Astrocyte (in vitro differentiated cells and primary cell): Measurements from ENCODE around the gene AOC1. TPM values are rescaled to one million over a fixed set of nuclear protein-coding genes. Genes with fewer than 3 reads are reported as not detected.

Experiments
- DNase-seq: peaks from one replicate; pipeline ENCODE4 v3.0.0-alpha.2; 2010; ENCODE audit warnings: low read depth
- FAIRE-seq: peaks from 2 replicates; lab custom pipeline; 2011; peaks lifted over from hg19 to GRCh38; lab: Jason Lieb, UNC
- H2AFZ ChIP-seq: 2 replicates; pipeline ENCODE4 v1.6.0; 2012; ENCODE audit warnings: low read depth, low read length, inconsistent platforms
- H3K27ac ChIP-seq: 2 replicates; pipeline ENCODE4 v1.5.1; 2011; ENCODE audit warnings: low read depth, low read length, inconsistent platforms
- H3K27me3 ChIP-seq: 2 replicates; pipeline ENCODE4 v1.6.0; 2011; ENCODE audit warnings: low read length, inconsistent platforms; ENCODE audit not compliant: insufficient read depth
- H3K36me3 ChIP-seq: 2 replicates; pipeline ENCODE4 v1.5.1; 2011; ENCODE audit warnings: low read length, inconsistent platforms; ENCODE audit not compliant: insufficient read depth
- H3K4me1 ChIP-seq: 2 replicates; pipeline ENCODE4 v1.5.1; 2011; ENCODE audit warnings: low read length, inconsistent platforms; ENCODE audit not compliant: insufficient read depth
- H3K4me2 ChIP-seq: 2 replicates; pipeline ENCODE4 v1.6.0; 2012; ENCODE audit warnings: low read length, inconsistent platforms
- H3K4me3 ChIP-seq: 2 replicates; pipeline ENCODE4 v1.5.1; 2011; ENCODE audit warnings: low read depth, mild to moderate bottlenecking, low read length, inconsistent platforms; ENCODE audit not compliant: insufficient read depth
- H3K79me2 ChIP-seq: 2 replicates; pipeline ENCODE4 v1.6.0; 2012; ENCODE audit warnings: mild to moderate bottlenecking, low read length, inconsistent platforms; ENCODE audit not compliant: insufficient read depth
- H3K9ac ChIP-seq: 2 replicates; pipeline ENCODE4 v1.6.0; 2012; ENCODE audit warnings: mild to moderate bottlenecking, low read length, inconsistent platforms
- H3K9me3 ChIP-seq: 2 replicates; pipeline ENCODE4 v1.5.1; 2012; ENCODE audit warnings: low read depth, mild to moderate bottlenecking, low read length, inconsistent platforms; ENCODE audit not compliant: insufficient read depth
- H4K20me1 ChIP-seq: 2 replicates; pipeline ENCODE4 v1.6.0; 2012; ENCODE audit warnings: low read length, inconsistent platforms; ENCODE audit not compliant: insufficient read depth
- H3K27ac Mint-ChIP-seq: one replicate; pipeline ENCODE4 v1.8.0; 2021; ENCODE audit warnings: mild to moderate bottlenecking, mixed read lengths; ENCODE audit not compliant: unreplicated experiment
- H3K27me3 Mint-ChIP-seq: one replicate; pipeline ENCODE4 v1.8.0; 2021; ENCODE audit warnings: low read depth, mixed read lengths; ENCODE audit not compliant: unreplicated experiment
- H3K36me3 Mint-ChIP-seq: one replicate; pipeline ENCODE4 v1.8.0; 2021; ENCODE audit warnings: low read depth, mixed read lengths; ENCODE audit not compliant: unreplicated experiment
- H3K4me1 Mint-ChIP-seq: one replicate; pipeline ENCODE4 v1.8.0; 2021; ENCODE audit warnings: low read depth, mixed read lengths; ENCODE audit not compliant: unreplicated experiment
- H3K4me3 Mint-ChIP-seq: one replicate; pipeline ENCODE4 v1.8.0; 2021; ENCODE audit warnings: mild to moderate bottlenecking, moderate library complexity, mixed read lengths; ENCODE audit not compliant: unreplicated experiment
- H3K9me3 Mint-ChIP-seq: one replicate; pipeline ENCODE4 v1.8.0; 2021; ENCODE audit warnings: mild to moderate bottlenecking, mixed read lengths; ENCODE audit not compliant: unreplicated experiment
- CTCF ChIP-seq: IDR thresholded peaks from 2 replicates; pipeline ENCODE4 v1.5.1; 2011; ENCODE audit warnings: low read depth, mild to moderate bottlenecking, inconsistent platforms, low read length, moderate library complexity; ENCODE audit not compliant: insufficient read depth
- EZH2 ChIP-seq: IDR thresholded peaks from 2 replicates; pipeline ENCODE4 v1.6.1; 2012; ENCODE audit warnings: mild to moderate bottlenecking, low read length, inconsistent platforms; ENCODE audit not compliant: insufficient read depth
- total RNA-seq: library from RNA; stranded (reverse); gene quantifications from 2 replicates; pipeline ENCODE4 v1.2.1, GENCODE V29; 2021

The AOC1 gene
- total RNA-seq, 1 donor from 2014 or later = not detected

DNA sequence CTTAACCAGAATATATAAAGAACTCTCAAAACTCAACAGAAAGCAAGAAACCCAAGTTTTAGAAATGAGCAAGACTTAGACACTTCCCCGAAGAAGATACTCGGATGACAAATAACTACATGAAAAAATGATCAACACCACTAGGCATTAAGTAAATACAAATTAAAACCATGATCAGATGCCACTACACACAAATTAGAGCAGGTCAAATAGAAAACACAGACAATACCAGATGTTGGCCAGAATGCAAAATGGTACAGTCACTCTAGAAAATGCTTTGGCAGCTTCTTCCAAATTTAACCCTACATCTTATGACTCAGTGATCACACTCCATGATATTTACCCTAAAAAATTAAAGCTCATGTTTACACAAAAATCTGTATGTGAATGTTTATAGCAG, 33.3 kb upstream of the AOC1 start:
- Mint-ChIP-seq H3K9me3 (peaks cover 7% of the 10 kb centered on the region), H3K4me1 (peaks cover 14% of the 10 kb centered on the region), H3K36me3 (peaks cover 4% of the 10 kb centered on the region), H3K27ac (no peak overlapping the region), H3K4me3 (no peak overlapping the region), H3K27me3 (peaks cover 2% of the 10 kb centered on the region)
- H3K4me2 ChIP-seq = no peak overlapping the region
- H3K27ac ChIP-seq = no peak overlapping the region
- H3K79me2 ChIP-seq = no peaks in the 10 kb centered on the region
- DNase-seq (no peak), FAIRE-seq (no peak)
- H3K27me3 ChIP-seq = no peaks in the 10 kb centered on the region
- H3K9ac ChIP-seq = no peak overlapping the region
- H3K9me3 ChIP-seq = no peaks in the 10 kb centered on the region
- TF ChIP-seq EZH2 = no peak
- no peak for TF ChIP-seq CTCF
- no peak overlapping the region for H3K4me3 ChIP-seq
- no peaks in the 10 kb centered on the region for H3K36me3 ChIP-seq
- H4K20me1 ChIP-seq = no peaks in the 10 kb centered on the region
- no peak overlapping the region for H2AFZ ChIP-seq
- no peaks in the 10 kb centered on the region for H3K4me1 ChIP-seq

- Histone ChIP-seq H3K9ac (no peak overlapping the region), H2AFZ (no peak overlapping the region), H3K9me3 (no peaks in the 10 kb centered on the region), H3K27ac (no peak overlapping the region), H3K4me3 (no peak overlapping the region), H3K79me2 (no peaks in the 10 kb centered on the region), H4K20me1 (no peaks in the 10 kb centered on the region), H3K36me3 (no peaks in the 10 kb centered on the region), H3K4me1 (no peaks in the 10 kb centered on the region), H3K27me3 (no peaks in the 10 kb centered on the region), H3K4me2 (no peak overlapping the region)
- peak overlapping the region; percentile 27 for H3K27ac Mint-ChIP-seq
- H3K27me3 Mint-ChIP-seq = no peaks in the 10 kb centered on the region
- H3K9me3 Mint-ChIP-seq = peaks cover 3% of the 10 kb centered on the region
- H3K4me1 Mint-ChIP-seq = peaks cover 14% of the 10 kb centered on the region
- TF ChIP-seq EZH2 (no peak), CTCF (no peak)
- DNase-seq (no peak), FAIRE-seq (no peak)
- H3K4me3 Mint-ChIP-seq = no peak overlapping the region
- peaks cover 4% of the 10 kb centered on the region for H3K36me3 Mint-ChIP-seq
Observed at GRCh38 chr7:150820148-150820547, 32.2 kb upstream of the AOC1 start.

- H3K27ac ChIP-seq = no peak overlapping the region
- H3K4me3 ChIP-seq = no peak overlapping the region
- H3K36me3 Mint-ChIP-seq = peaks cover 4% of the 10 kb centered on the region
- peaks cover 3% of the 10 kb centered on the region for H3K27me3 Mint-ChIP-seq
- no peak for DNase-seq
- H3K9me3 Mint-ChIP-seq = peaks cover 3% of the 10 kb centered on the region
- TF ChIP-seq CTCF (no peak), EZH2 (no peak)
- H3K4me1 Mint-ChIP-seq = peaks cover 14% of the 10 kb centered on the region
- H3K79me2 ChIP-seq = no peaks in the 10 kb centered on the region
- H3K4me1 ChIP-seq = no peaks in the 10 kb centered on the region
- no peak overlapping the region for H3K27ac Mint-ChIP-seq
- no peak overlapping the region for H3K4me3 Mint-ChIP-seq
- H3K27me3 ChIP-seq = no peaks in the 10 kb centered on the region
- no peaks in the 10 kb centered on the region for H4K20me1 ChIP-seq
- H3K9me3 ChIP-seq = no peaks in the 10 kb centered on the region
- no peak overlapping the region for H3K4me2 ChIP-seq
- FAIRE-seq = no peak
- no peaks in the 10 kb centered on the region for H3K36me3 ChIP-seq
- no peak overlapping the region for H2AFZ ChIP-seq
- no peak overlapping the region for H3K9ac ChIP-seq
Observed at GRCh38 chr7:150820578-150821198, 31.6 kb upstream of the AOC1 start.
